C4-2B (cell line): ENCODE results near the gene AFF4.

Experiments used
- H3K27ac ChIP-seq: fragments of 450-650 bp; 2 replicates; pipeline ENCODE4 v1.5.1; 2017
- CTCF ChIP-seq: fragments of 450-650 bp; conservative IDR thresholded peaks from 2 replicates; pipeline ENCODE4 v1.5.1; 2017; ENCODE audit warnings: mild to moderate bottlenecking
- ZFX ChIP-seq: fragments of 450-650 bp; IDR thresholded peaks from 2 replicates; pipeline ENCODE4 v1.6.1; 2017

AFF4 gene

GRCh38 chr5:132896685-132897084 lies 66.7 kb downstream of the AFF4 start:
- TF ChIP-seq ZFX, result no peak
- no peak for TF ChIP-seq CTCF
- H3K27ac ChIP-seq, result no peak overlapping the region

GRCh38 chr5:132895719-132896305 lies 67.6 kb downstream of the AFF4 start:
- H3K27ac ChIP-seq, result no peak overlapping the region
- TF ChIP-seq CTCF (no peak), ZFX (no peak)

DNA sequence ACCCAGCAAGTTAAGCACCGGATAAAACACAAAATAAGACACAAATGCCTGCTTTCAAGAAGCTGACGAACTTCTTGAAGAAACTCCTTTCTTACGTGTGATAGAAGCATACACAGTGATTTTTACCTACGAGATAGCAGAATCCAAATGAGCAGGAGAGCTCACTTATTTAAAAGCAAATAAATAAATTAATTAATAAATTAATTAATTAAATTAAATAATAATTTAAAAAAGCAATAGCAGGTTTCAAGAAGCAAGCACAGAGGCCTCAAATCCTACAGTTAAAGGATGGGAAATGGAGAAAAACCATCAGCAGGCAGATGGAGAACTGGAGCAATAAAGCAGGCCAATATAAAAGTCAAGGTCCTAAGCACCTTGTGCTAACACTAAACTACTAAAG lies 72.6 kb downstream of the AFF4 start:
- no peak overlapping the region for H3K27ac ChIP-seq
- TF ChIP-seq CTCF (no peak), ZFX (no peak)

- no peak overlapping the region for H3K27ac ChIP-seq
- TF ChIP-seq ZFX (no peak), CTCF (no peak)
Measured at GRCh38 chr5:132889501-132889900, 73.9 kb downstream of the AFF4 start.

DNA sequence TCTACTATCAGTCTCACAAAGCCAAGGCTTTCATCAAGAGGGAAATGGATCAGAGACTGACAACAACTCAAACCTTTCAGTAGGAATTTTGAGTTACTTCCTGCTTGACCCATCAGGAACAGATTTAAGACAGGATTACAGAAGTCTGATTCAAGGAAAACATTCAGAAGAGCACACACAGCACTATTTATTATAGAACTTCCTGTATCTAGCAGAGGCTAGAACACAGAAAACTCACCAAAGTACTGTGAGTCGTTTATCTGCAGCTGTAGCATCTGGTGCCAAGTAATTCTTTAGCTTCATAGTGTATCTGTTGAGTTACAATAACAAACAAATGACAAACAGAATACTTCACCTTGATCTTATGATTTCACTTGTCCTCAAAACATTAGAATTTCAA lies 76.2 kb downstream of the AFF4 start:
- TF ChIP-seq ZFX (no peak), CTCF (no peak)

GRCh38 chr5:132886064-132886823 lies 77.2 kb downstream of the AFF4 start:
- H3K27ac ChIP-seq, result no peak overlapping the region
- no peak for TF ChIP-seq CTCF
- TF ChIP-seq ZFX, result no peak

More for the DNA sequence above, 76.2 kb downstream of the AFF4 start:
- H3K27ac ChIP-seq, result no peak overlapping the region

DNA sequence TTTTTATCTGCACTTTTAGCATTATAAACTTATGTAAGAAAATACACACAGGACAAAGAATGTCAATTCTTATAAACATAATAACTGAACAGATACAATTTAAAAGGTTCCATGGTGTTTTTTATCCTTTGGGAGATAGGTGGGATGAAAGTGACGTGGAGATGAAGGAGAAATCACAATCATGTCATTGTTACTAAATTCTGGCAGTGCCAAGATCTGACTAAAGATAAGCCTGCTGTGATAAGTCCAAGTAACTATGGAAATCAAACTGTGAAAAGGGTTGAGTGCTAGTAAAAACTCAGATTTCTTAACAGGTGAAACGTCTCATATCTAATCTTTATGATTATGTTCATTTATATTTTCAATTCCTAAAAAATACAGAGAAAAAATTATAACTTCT lies 78.9 kb downstream of the AFF4 start:
- no peak overlapping the region for H3K27ac ChIP-seq
- no peak for TF ChIP-seq CTCF
- no peak for TF ChIP-seq ZFX
